LNCaP clone FGC (cell line): ENCODE measurements around the gene YTHDF1.
"Not testable (repeated sequence)": the region's sequence is repeated elsewhere in the genome, so short reads cannot be mapped to it uniquely, and the experiment has no call there.

ENCODE experiments used
- DNase-seq: peaks from one replicate; pipeline ENCODE4 v3.0.0-alpha.2; 2011; ENCODE audit warnings: low read depth
- H3K4me3 ChIP-seq: 2 replicates; pipeline ENCODE4 v1.5.1; 2011; ENCODE audit warnings: mild to moderate bottlenecking, low read depth, low read length, control low read depth
- CTCF ChIP-seq: IDR thresholded peaks from 2 replicates; pipeline ENCODE4 v1.5.1; 2012; ENCODE audit warnings: mild to moderate bottlenecking; ENCODE audit not compliant: control insufficient read depth, insufficient read depth; ENCODE audit errors: extremely low read depth

YTHDF1 gene

GRCh38 chr20:63251350-63251749, 35.4 kb upstream of the YTHDF1 start:
- DNase-seq, H3K4me3 ChIP-seq: not testable (repeated sequence)

GRCh38 chr20:63249891-63250290, 34.0 kb upstream of the YTHDF1 start:
- H3K4me3 ChIP-seq: no peak overlapping the region
- DNase-seq: no peak
- TF ChIP-seq CTCF: no peak

More at GRCh38 chr20:63251350-63251749, 35.4 kb upstream of the YTHDF1 start:
- TF ChIP-seq CTCF: peak; percentile 44

DNA sequence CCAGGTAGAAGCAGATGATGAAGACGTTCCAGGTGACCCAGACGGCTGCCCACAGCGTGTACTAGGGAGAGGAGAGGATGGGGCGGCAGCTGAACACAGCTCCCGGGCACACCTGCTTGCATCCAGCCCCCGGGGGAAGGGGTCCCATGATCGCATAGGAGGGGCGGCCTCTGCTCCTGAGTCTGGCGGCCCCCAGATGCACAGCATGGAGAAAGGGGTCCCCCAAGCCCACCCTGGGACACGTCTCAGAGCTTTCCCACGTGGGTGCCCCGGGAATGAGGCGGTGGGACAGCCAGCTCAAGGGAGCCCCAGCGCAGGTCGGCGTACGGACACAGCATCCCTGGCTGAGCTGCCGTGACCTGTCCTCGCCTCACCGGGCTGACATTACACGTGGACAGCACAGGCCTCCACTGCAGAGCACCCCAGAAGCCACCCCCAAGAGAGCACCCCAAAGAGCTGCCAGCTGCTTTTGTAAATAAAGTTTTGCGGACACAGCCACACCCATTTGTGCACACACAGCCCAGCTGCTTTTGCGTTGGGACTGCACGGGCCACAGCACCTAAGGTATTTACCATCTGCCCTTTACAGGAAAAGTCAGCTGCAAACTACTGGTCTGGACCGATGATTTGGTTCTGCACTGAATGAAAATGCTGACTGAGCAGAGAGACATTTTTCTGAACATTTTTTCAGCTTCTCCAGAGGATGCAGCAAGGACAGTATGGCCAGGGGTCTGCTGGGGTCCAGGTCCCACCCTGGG, 33.1 kb upstream of the YTHDF1 start:
- H3K4me3 ChIP-seq: no peak overlapping the region
- no peak for DNase-seq
- TF ChIP-seq CTCF: no peak

DNA sequence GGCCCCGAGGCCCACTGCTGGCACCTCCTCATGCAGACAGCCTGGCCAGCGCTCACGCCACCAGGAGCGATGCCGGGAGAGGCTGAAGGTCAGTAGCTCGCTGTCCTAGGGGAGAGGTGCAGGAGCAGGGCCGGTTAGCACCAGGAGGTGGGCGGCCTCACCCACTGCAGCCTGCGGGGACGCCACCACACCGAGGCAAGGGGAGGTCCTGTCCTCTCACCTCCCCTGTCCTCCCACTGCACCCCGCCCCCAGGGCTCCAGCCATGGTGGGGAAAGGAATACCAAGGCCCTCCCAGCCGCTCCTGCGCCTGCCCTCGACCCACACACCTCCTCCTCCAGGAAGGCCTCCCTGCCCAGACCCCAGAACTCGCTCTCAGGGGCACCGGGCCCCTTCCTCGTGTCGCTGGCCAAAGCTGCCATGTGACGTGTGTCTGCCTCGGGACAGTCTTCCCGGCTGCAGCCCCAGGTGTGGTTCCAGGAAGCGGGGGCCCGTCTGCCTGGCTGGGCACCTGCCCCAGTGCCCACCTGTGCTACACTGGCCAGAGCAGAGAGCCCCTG, 31.8 kb upstream of the YTHDF1 start:
- no peak for DNase-seq
- TF ChIP-seq CTCF: no peak
- H3K4me3 ChIP-seq: no peak overlapping the region

GRCh38 chr20:63246490-63247288, 30.8 kb upstream of the YTHDF1 start:
- no peak overlapping the region for H3K4me3 ChIP-seq
- TF ChIP-seq CTCF: no peak
- DNase-seq: no peak

DNA sequence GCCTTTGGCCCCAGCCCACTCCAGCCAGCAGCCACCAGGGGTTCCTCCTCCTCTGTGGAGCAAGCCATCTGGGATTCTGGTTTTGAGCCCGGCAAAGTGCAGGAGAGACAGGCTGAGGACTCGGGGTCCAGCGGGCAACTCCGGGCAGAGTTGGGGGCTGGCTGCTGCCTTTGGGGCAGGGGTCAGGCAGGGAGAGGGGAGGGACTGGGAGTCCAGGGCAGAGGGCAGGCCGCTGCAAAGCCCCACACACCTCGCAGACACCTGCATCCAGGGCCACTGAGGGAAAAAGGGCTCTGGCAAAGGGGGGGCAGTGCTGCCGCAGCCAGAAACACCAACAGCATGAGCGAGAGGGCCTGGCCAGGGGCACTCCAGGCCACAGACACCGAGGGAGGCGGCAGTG, 28.5 kb upstream of the YTHDF1 start:
- no peak for DNase-seq
- TF ChIP-seq CTCF: no peak
- no peak overlapping the region for H3K4me3 ChIP-seq
